Subcutaneous adipose tissue (tissue), 4 donors: ENCODE results near the gene ERC2. TPM values are rescaled to one million over a fixed set of nuclear protein-coding genes. Genes with fewer than 3 reads are reported as not detected.

Experiments used
- total RNA-seq, 4 donors: library from RNA; depleted of rRNA; stranded (reverse); fragments of >200 nt; gene quantifications; one replicate each; pipeline ENCODE4 v1.1.0, GENCODE V29; 2016
- TF ChIP-seq, protein P1 (sequence below): fragments of 450-650 bp; IDR thresholded peaks from one replicate; pipeline ENCODE4 v1.5.1; 2016; ENCODE audit warnings: low read depth, mild to moderate bottlenecking, control low read depth, antibody characterized with exemption, moderate library complexity

The ERC2 gene
- total RNA-seq, 4 donors from 2014 or later, result 1.1 TPM; not detected in 3

DNA sequence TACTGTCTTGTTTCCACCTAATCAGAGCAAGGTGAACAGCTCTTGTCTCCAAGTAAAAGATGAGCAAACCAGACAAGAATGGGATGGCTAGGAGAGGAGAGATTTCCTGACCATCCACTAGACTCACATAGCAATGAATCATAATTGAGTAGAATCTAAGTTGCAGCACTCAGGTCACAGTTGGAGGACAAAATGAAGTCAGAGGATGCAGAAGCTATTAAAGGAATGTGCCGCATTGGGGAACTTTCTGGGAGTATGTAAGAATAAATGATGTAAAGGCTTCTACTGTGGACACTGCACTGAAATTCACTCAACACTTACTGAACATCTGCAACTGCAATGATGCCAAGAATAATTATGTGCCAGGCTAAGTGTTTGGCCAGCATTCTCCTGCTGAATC is 763.7 kb downstream of the ERC2 start:
- TF ChIP-seq, protein P1, sequence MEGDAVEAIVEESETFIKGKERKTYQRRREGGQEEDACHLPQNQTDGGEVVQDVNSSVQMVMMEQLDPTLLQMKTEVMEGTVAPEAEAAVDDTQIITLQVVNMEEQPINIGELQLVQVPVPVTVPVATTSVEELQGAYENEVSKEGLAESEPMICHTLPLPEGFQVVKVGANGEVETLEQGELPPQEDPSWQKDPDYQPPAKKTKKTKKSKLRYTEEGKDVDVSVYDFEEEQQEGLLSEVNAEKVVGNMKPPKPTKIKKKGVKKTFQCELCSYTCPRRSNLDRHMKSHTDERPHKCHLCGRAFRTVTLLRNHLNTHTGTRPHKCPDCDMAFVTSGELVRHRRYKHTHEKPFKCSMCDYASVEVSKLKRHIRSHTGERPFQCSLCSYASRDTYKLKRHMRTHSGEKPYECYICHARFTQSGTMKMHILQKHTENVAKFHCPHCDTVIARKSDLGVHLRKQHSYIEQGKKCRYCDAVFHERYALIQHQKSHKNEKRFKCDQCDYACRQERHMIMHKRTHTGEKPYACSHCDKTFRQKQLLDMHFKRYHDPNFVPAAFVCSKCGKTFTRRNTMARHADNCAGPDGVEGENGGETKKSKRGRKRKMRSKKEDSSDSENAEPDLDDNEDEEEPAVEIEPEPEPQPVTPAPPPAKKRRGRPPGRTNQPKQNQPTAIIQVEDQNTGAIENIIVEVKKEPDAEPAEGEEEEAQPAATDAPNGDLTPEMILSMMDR, result no peak

DNA sequence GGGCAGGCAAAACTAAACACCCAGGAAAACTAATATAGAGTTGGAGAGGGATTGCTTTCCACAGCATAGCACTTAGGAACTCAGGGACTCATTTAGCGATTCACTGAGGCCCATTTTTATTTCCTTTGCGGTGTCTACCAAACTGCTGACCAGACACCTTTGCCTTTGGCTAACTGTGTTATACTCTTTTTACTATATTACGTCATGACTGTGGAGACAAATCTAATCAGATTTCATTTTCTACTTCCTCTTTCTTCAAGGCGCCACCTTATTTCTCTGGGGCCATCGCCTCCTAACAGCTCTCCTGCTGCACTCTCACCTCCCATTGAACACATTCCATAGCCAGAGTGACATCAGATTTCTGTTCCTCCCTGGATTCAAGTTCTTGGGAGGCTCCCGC is 765.4 kb downstream of the ERC2 start:
- TF ChIP-seq, protein P1, result no peak

DNA sequence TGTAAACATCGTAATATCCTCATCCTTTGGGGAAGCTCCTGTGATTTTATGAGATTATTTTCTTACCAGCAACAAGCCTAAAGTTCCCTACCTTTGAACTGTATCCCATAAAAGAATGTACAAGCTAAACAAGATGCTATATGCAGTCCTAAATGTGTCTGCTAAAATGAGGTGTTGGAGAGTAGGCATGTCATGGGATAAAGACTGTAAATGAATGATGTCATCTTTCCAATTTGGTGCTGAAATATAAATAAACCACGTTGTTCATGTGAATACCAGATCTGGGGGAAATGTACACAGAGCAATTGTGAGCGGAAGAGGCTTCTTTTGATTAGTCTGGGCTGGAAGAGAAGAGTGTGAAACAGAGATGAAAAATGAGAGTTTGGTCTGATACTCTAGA is 766.3 kb downstream of the ERC2 start:
- TF ChIP-seq, protein P1, result no peak

DNA sequence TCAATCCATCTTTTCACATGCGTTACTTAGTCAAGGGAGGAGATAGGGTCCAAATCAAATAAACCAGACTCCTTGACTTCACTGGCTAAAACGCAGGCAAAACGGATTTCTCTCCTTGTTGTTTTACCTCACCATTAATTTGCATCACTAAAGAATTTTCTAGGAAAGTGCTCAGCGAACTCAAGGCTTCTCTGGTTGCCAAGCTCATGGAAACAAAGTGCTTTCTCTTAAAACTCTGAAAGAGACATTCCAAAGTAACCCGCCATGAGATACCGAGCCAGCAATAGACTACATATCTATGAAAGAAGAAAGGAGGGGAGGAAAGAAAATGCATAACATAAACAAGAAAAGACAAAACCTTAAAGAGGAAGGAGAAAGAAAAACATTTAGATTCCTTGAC is 769.4 kb downstream of the ERC2 start:
- TF ChIP-seq, protein P1, result no peak

DNA sequence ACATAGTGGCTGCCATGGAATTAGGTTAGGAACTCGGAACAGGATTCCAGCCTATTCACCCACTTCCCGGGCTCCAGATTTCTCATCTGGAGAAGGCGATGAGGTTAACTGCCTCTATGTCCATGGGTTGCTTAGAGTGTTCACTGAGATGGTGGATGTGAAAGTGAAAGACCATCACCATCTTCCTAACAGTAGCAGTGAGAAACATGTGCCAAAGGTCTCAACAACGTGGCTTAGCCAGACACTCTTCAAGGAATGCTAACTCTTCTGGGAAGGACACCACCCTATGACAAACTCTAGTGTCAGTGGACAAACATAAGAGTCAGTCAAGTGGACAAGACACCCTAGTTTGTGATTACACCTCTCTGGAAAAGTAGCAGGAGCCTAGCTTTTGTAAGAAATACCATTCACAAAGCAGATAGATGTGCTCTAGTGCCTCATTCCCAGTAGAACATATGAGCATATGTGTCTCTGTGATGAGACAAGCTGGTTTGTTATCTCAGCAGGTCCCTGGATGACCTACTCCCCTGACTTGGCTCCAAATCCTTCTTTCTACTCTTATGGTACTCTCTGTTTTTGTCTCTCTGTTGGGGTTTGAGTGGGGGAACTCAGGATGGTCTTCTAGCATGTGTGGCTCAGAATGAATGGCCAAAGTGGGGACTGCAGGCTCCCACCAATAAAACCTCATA is 770.9 kb downstream of the ERC2 start:
- TF ChIP-seq, protein P1, result no peak

DNA sequence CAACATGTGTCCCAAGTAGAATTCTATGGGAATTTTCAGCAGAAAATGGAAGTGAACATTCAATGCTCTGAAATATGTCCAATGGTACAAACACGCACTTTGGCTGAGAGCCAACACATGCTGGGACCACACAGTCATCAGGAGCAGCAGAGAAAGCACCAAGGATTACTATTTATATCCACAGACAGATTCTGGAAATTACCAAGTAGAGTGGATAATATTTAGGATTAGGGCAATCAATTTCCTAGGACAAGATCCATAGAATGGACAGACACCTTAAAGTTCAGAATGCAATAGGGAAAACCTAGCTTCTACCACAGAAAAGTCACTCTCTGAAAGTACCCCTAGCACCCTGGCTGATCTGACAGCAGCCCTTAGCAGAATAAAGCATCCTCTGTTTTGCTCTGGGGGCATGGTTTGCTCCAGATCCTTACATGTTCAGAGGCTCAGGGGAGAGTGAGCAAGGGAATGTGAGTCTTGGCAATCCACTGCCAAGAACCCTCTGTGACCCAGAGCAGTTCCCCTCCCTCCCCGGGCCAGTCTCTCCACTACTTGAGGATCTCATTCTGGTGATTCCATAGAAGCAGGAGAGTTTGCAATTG is 775.2 kb downstream of the ERC2 start:
- TF ChIP-seq, protein P1, result no peak

DNA sequence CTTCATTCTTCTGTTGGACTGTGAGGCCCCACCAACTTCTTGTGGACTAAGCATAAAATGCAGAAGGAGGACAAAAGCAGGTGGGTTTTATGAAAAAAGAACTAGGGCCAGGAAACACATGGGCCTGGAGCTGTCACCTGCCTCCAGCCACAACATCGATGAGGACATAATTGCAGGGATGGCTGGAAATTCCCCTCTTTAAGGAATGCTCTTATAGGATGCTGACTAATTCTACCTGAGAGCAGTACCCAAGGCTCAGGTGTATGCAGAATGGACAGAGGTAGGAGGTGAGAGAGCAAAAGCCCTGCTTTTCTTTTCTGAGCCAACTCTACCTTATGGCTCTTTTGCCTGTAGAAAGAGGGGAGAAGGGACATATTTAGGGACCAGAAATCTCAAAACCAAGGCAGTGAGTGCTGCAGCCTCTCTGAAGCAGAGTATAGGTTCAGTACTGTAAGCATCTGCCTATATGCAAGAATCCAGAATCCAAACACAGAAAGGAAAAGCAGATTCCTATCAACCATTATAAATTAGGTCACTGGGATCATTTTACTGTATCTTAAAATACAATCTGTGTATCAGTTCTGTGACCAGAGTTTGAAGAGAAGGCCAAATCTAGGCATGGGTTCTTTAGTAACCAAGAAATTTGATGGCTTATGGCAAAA is 775.8 kb downstream of the ERC2 start:
- TF ChIP-seq, protein P1, result no peak
